Measurements from ENCODE around the gene KYNU. TPM values are rescaled to one million over a fixed set of nuclear protein-coding genes. Genes with fewer than 3 reads are reported as not detected.
"Not testable (repeated sequence)": the region's sequence is repeated elsewhere in the genome, so short reads cannot be mapped to it uniquely, and the experiment has no call there.

Gene KYNU
- polyA plus RNA-seq, 1 experiment: 4.5 TPM

DNA sequence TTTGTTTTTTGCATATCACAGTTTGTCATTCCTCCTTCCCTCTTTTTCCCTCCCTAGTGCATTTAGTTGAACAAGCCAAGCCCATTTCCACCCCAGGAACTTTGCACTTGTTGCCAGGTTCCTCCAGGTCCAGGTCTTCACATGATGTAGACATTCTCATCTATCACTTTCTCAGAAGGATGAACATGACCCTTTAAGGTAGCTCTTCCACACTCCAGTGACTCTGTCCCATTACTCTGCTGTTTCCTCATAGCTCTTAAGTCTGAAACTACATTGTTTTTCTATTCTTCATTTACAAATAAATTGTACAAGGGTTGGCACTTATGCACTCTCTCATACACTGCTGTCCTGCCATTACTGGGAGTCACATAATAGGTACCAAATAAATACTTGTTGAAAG is 6.1 kb downstream of the KYNU start:
- Histone ChIP-seq H3K27me3 (ENCODE audit: control insufficient read depth, insufficient read depth, low read length) (no peaks in the 10 kb centered on the region), H3K27ac (ENCODE audit: low read depth, low read length) (no peak overlapping the region), H3K4me3 (ENCODE audit: low read depth, low read length) (no peak overlapping the region), H3K9me3 (ENCODE audit: control insufficient read depth, insufficient read depth, low read length) (no peaks in the 10 kb centered on the region)
- ChIA-PET CTCF (no interaction called here), POLR2A (no interaction called here)
- no peak for DNase-seq (ENCODE audit: low read depth, low spot score)
- TF ChIP-seq, protein P1, sequence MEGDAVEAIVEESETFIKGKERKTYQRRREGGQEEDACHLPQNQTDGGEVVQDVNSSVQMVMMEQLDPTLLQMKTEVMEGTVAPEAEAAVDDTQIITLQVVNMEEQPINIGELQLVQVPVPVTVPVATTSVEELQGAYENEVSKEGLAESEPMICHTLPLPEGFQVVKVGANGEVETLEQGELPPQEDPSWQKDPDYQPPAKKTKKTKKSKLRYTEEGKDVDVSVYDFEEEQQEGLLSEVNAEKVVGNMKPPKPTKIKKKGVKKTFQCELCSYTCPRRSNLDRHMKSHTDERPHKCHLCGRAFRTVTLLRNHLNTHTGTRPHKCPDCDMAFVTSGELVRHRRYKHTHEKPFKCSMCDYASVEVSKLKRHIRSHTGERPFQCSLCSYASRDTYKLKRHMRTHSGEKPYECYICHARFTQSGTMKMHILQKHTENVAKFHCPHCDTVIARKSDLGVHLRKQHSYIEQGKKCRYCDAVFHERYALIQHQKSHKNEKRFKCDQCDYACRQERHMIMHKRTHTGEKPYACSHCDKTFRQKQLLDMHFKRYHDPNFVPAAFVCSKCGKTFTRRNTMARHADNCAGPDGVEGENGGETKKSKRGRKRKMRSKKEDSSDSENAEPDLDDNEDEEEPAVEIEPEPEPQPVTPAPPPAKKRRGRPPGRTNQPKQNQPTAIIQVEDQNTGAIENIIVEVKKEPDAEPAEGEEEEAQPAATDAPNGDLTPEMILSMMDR (IDR thresholded peaks at IDR 0.05; ENCODE audit: low read depth, low read length): no peak

DNA sequence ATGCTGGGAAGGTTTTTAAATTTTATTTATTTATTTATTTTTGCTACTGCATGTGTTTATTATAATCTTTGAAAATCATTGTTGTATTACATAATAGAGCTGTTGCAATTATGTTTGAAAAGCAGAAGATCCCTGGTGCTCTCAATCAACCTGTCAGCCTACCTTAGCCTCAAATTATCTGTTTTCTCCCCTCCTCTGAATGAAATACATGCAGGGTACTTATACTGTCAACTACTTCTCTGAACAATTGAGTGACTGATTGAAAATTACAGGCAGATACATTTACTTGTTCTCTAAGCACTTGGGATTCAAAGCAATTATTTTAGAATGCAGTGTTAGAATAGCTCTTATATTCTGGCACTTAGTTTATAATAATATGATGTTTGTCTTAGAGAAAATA is 8.1 kb downstream of the KYNU start:
- TF ChIP-seq, protein P1 (IDR thresholded peaks at IDR 0.05; ENCODE audit: low read depth, low read length): no peak
- Histone ChIP-seq H3K4me3 (ENCODE audit: low read depth, low read length) (no peak overlapping the region), H3K9me3 (ENCODE audit: control insufficient read depth, insufficient read depth, low read length) (no peaks in the 10 kb centered on the region), H3K27ac (ENCODE audit: low read depth, low read length) (no peak overlapping the region), H3K27me3 (ENCODE audit: control insufficient read depth, insufficient read depth, low read length) (no peaks in the 10 kb centered on the region)
- ChIA-PET CTCF (no interaction called here), POLR2A (no interaction called here)
- DNase-seq (ENCODE audit: low read depth, low spot score): no peak

DNA sequence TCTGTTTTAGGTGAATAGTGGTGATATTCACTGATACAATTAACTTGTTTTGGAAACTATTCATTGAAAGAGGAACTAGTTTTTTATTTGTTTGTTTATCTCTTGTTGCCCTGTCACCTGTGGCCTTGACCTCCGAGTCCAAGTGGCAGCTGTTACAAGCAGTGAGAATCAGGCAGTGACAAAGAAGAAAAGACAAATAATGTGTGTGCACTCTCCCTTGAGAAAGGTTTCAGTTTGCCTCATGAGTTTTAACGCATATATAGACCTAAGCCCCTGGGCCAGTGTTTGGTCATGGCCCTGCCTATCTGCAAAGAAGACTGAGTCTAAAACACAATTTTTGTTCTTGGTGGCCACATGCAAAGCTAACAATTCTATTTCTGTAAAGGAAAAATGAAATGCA is 15.3 kb downstream of the KYNU start:
- DNase-seq (ENCODE audit: low read depth, low spot score): no peak
- Histone ChIP-seq H3K4me3 (ENCODE audit: low read depth, low read length) (no peak overlapping the region), H3K27me3 (ENCODE audit: control insufficient read depth, insufficient read depth, low read length) (no peaks in the 10 kb centered on the region), H3K9me3 (ENCODE audit: control insufficient read depth, insufficient read depth, low read length) (no peaks in the 10 kb centered on the region), H3K27ac (ENCODE audit: low read depth, low read length) (no peak overlapping the region)
- ChIA-PET CTCF (no interaction called here), POLR2A (no interaction called here)
- TF ChIP-seq, protein P1 (IDR thresholded peaks at IDR 0.05; ENCODE audit: low read depth, low read length): no peak

DNA sequence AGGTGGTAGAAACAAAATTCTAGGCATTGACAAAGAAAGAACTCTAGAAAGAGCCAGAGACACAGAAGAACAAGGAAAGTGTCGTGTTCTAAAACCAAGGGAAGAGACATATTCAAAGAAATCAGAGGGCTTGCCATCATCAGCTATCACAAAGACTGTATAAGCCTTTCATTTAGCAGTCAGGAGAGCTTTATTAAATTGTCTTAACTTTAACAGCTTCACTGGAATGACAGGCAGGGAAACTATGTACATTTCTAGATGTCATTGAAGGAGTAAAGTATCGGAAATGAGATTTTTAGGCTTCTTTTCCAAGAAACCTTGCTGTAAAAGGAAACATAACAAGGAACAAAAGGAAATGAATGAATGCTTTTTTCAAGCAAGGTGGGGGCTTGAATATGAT is 15.8 kb downstream of the KYNU start:
- no peaks in the 10 kb centered on the region for H3K9me3 ChIP-seq (ENCODE audit: control insufficient read depth, insufficient read depth, low read length)
- H3K27ac ChIP-seq (ENCODE audit: low read depth, low read length): no peak overlapping the region
- POLR2A ChIA-PET: no interaction called here
- no peaks in the 10 kb centered on the region for H3K27me3 ChIP-seq (ENCODE audit: control insufficient read depth, insufficient read depth, low read length)
- H3K4me3 ChIP-seq (ENCODE audit: low read depth, low read length): no peak overlapping the region
- CTCF ChIA-PET: no interaction called here
- TF ChIP-seq, protein P1 (IDR thresholded peaks at IDR 0.05; ENCODE audit: low read depth, low read length): no peak
- no peak for DNase-seq (ENCODE audit: low read depth, low spot score)

DNA sequence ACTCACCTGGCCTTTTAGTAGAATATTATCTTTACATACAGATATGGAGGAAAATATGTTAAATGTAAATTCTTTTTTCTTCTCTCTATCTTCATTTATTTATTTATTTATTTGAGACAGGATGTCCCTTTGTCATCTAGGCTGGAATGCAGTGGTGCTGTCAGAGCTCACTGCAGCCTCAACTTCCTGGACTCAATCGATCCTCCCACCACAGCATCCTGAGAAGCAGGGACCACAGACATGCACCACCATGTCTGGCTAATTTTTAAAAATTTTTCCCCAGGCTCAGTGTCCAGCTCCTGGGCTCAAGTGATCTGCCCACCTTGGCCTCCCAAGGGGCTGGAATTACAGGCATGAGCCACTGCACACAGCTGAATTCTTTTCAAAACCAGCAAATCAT is 20.3 kb downstream of the KYNU start:
- Histone ChIP-seq H3K27me3 (ENCODE audit: control insufficient read depth, insufficient read depth, low read length) (no peaks in the 10 kb centered on the region), H3K27ac (ENCODE audit: low read depth, low read length) (no peak overlapping the region), H3K4me3 (ENCODE audit: low read depth, low read length) (no peak overlapping the region), H3K9me3 (ENCODE audit: control insufficient read depth, insufficient read depth, low read length) (no peaks in the 10 kb centered on the region)
- ChIA-PET CTCF (no interaction called here), POLR2A (no interaction called here)
- TF ChIP-seq, protein P1 (IDR thresholded peaks at IDR 0.05; ENCODE audit: low read depth, low read length): no peak
- no peak for DNase-seq (ENCODE audit: low read depth, low spot score)

DNA sequence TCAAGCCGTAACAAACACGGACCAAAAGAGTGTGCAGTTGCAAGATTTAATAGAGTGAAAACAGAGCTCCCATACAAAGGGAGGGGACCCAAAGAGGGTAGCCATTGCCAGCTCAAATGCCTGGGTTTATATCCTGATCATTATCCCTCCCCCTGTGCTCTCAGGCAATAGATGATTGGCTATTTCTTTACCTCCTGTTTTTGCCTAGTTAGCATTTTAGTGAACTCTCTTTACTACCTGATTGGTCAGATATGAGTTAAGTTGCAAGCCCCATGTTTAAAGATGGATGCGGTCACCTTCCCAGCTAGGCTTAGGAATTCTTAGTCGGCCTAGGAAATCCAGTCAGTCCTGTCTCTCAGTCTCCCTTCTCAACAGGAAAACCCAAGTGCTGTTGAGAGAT is 22.9 kb downstream of the KYNU start:
- POLR2A ChIA-PET; H3K27me3 ChIP-seq (ENCODE audit: control insufficient read depth, insufficient read depth, low read length); H3K9me3 ChIP-seq (ENCODE audit: control insufficient read depth, insufficient read depth, low read length); H3K4me3 ChIP-seq (ENCODE audit: low read depth, low read length); DNase-seq (ENCODE audit: low read depth, low spot score); H3K27ac ChIP-seq (ENCODE audit: low read depth, low read length): not testable (repeated sequence)
- CTCF ChIA-PET: interaction anchor here (0.7 kb wide), 1 partner anchor 155 kb away, joined by 3 read pairs; no protein-coding TSS in a partner anchor
